ENCODE data around the gene AFDN.

The AFDN gene

GRCh38 chr6:167870321-167870720 is 43.6 kb downstream of the AFDN start:
- in situ Hi-C loops (cut with MboI; ENCODE audit: low sequenced_read_pairs) = no loop called here

- in situ Hi-C loops (cut with MboI; ENCODE audit: low sequenced_read_pairs) = no loop called here
These were observed 46.0 kb downstream of the AFDN start for GRCh38 chr6:167872538-167873210.

- in situ Hi-C loops (cut with MboI; ENCODE audit: low sequenced_read_pairs) = no loop called here
These were observed 51.5 kb downstream of the AFDN start for GRCh38 chr6:167877994-167878779.

DNA sequence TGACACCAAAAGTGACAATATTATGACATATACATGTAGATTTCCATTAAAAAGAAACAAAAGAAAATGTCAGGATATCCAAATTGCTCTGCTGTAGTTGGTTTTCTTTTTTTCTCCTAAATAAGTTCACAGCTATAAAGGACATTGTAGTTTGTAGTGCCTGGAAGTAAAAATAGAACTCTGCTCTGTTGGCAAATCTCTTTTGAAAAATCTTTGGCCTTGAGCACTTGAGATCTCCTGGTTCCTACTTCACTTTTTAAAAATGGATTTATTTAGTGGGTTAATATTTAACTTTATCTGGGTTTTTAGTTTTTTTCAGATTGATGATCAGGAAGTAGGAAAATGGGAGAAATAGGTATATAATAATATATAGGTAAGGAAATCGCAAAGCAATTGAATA is 52.9 kb downstream of the AFDN start:
- in situ Hi-C loops (cut with MboI; ENCODE audit: low sequenced_read_pairs) = no loop called here

DNA sequence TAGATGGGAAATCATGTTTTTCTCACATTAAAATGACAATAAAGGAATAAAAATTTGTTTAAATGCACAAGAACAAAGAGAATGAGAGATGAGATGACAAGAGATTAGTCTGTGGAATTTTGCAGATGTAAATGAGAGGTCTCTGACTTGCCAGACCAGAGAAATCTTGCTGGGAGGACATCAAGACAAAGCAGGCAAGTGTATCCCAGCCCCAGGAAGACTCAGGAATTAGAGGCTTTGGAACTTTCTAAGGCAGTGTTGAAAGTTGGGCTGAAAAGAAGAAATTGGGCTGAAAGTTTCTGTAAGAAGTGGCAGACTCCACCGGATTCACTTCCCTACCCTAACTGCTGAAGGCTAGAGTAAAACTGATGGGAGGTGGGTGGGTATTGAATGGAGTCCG is 54.6 kb downstream of the AFDN start:
- in situ Hi-C loops (cut with MboI; ENCODE audit: low sequenced_read_pairs) = no loop called here

- in situ Hi-C loops (cut with MboI; ENCODE audit: low sequenced_read_pairs) = no loop called here
These were observed 55.5 kb downstream of the AFDN start for GRCh38 chr6:167882244-167882643.

DNA sequence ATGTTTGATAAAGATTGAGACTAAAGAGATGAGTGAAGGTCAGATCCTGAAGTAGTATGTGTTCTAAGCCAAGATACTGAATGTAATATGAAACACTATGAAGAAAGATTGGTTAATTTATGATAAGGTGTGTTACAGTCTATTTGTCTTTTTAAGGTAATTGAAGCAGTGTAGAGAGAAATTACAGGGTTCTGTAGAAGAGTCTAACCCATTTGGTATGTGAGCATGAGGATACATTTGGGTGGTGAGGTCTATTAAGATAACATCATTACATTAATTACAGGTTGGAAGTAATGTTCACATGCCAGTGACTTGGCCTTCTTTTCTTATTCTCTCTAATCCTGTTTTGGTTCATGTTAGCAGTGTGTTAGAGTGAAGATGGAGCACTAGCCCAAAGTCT is 61.4 kb downstream of the AFDN start:
- in situ Hi-C loops (cut with MboI; ENCODE audit: low sequenced_read_pairs) = no loop called here

DNA sequence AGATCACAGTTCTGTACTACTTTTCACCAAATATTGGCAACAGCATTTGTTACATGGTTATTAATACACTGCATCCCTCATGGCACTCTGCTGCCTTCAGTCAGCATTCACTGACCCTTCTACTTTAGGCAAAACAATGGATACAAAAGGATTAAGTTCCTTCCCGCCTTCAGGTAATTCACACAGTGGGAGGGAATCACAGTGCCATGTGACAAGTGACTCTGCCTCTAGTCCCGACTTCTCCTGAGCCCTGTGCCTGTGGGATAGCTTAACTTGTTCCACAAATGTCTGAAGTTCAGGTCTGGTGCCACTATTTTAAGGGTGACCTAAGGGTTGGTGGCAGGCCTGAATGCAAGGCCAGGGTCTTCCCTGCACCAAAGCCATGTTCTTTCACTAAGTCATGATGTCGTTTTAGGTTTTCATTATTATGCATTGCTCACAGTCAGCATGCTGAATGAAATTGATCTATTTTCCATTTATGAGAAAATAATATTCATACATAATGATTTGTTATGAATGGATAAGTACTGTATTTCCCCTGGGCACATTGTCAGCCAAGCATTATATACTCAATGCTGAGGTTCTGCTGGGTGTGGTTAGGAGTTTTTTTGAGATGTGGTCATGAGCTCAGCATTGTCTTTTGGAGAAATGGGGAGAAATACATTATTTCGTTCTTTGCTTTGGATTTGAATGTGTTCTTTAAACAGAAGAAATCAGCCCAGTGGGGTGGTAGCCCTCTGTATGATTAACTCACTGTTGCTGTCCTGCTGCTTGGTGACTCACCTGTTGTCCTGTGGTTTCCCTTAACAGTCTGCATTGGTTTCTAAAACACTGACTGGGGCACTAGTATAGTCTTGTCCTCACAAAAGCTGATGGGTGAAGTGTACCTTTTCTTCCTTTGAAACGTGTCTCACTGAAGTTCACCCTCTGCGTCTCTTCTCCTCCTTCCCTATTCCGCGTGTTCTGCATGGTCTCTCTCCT is 66.4 kb downstream of the AFDN start:
- in situ Hi-C loops (cut with MboI; ENCODE audit: low sequenced_read_pairs) = no loop called here

DNA sequence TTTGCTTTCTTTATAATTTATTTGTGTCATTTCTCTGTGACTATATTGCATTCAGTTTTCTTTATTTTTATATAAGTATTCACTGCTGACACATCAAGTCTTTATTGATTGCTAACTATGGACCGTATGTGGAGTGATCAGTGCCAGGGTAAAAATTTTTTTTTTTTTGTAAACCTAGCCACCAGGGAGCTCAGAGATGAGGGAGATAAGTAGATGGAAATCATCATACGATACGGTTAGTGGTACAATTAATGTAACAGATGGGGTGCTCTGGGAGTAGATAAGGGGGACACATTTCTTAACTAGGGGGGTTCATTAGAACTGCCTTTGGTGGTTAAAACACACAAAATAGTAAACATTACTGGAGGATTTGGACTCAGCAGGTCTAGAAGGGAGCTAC is 68.3 kb downstream of the AFDN start:
- in situ Hi-C loops (cut with MboI; ENCODE audit: low sequenced_read_pairs) = no loop called here

- in situ Hi-C loops (cut with MboI; ENCODE audit: low sequenced_read_pairs) = no loop called here
These were observed 69.9 kb downstream of the AFDN start for GRCh38 chr6:167896648-167897047.

DNA sequence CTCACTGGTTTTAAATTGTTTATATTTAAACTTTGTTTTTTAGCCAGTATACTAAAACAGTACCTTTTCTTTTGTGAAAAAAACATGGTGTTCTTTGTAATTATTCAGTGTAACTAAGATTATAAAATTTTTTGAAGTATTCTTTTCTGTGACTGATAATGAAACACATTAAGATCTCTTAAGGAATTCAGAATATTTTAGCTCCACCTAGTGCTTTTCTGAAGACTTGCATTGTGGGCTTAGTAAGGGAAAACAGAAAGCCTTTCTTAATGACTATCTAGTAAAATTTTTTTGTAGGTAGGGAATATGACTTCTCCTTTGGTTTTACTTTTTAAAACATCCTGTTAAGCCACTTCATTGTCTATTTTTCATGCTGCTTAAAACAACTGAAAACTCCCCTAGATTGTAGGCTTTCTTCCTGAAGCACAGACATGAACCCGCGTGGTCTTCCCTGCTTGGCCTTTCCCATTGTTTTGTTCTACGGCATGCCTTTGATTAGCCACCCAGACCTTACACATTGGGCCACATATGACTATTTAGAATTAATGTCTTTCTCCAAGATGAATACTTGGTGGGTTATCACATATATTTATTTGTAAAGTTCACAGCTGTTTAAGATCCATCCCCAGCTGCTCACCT is 72.1 kb downstream of the AFDN start:
- in situ Hi-C loops (cut with MboI; ENCODE audit: low sequenced_read_pairs) = no loop called here

GRCh38 chr6:167904791-167905190 is 78.1 kb downstream of the AFDN start:
- in situ Hi-C loops (cut with MboI; ENCODE audit: low sequenced_read_pairs) = no loop called here

- in situ Hi-C loops (cut with MboI; ENCODE audit: low sequenced_read_pairs) = no loop called here
These were observed 80.2 kb downstream of the AFDN start for GRCh38 chr6:167906899-167907298.

GRCh38 chr6:167907837-167908681 is 81.3 kb downstream of the AFDN start:
- in situ Hi-C loops (cut with MboI; ENCODE audit: low sequenced_read_pairs) = no loop called here

DNA sequence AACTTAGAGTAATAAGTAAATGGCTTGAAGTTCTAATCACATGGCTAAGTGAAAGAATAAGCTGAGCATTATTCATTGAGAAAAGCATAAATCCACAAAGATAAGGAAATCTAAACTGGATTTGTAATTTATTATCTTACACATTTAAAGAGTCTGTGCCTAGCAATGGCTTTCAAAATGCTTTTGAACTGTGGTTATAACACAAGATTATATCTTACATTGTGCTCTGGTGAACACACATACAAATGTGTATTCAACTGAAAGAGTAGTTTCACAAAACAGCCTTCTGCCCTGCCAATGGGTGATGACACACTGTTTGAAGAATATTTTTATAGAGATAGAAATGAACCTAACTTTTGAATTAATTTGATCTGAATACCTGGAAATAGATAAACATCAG is 83.3 kb downstream of the AFDN start:
- in situ Hi-C loops (cut with MboI; ENCODE audit: low sequenced_read_pairs) = no loop called here

DNA sequence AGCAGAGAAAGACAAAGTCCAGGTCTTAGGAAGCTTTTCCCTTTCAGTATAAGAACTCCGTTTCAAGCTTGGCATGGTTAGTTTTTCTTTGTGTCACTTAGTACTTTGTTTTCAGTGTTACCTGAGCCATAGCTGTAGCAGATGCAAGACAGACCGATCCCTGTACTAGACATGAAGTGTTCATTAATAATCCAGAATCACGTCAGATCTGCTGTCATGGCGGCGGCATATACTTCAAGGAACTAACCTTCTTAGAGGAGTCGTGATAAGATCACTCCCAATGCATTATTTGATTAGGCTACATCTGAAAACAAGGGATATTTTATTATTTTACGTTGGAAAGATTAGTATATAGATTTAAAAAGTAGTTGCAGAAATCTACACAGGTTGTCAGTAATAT is 83.9 kb downstream of the AFDN start:
- in situ Hi-C loops (cut with MboI; ENCODE audit: low sequenced_read_pairs) = no loop called here

DNA sequence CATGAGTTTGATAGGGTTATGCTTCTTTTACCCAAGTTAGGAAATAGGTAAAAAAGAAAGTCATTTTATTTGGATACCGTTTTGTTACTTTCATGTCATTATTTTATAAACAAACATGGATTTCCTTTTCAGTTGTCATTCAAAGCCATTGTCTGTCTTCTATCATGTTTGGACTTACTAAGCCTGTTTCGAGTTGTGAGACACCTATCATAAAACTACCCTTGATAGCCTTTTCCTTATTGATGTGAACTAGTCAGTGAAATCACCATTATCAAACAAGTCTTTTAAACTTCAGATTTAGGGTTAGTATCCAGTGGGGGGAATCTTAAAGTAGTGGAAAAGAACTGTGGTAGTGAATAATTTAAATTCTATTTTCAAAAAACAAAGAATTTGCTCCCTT is 85.8 kb downstream of the AFDN start:
- in situ Hi-C loops (cut with MboI; ENCODE audit: low sequenced_read_pairs) = no loop called here

DNA sequence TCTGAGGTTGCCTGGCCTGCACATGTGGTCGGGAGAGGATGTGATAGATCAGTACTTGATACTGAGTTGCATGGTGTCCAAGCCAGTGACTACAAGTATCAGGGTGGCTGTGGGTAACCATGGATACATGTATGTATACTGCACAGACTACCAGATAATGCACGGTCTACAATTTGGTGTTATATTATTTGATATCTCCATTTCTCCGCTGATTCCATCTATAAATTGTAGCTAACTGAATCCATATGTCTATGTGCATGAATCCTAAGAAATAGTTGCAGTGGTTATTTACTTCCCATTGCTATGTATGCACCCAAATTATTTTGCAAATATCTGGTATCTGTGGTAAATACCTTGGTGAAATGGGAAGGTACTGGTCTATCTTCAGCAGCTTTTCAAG is 87.0 kb downstream of the AFDN start:
- in situ Hi-C loops (cut with MboI; ENCODE audit: low sequenced_read_pairs) = no loop called here

DNA sequence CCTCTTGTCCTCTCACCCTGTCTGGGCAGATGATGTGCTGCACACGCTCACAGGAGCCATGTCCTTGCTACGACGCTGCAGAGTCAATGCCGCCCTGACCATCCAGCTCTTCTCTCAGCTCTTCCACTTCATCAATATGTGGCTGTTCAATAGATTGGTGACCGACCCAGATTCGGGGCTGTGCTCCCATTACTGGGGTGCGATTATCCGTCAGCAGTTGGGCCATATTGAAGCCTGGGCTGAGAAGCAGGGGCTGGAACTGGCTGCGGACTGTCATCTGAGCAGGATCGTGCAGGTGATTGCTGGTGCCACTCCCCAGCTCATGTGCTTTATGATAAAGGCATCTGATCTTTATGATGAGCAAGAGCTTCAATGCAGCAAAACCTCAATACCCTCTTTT is 88.4 kb downstream of the AFDN start:
- in situ Hi-C loops (cut with MboI; ENCODE audit: low sequenced_read_pairs) = no loop called here

DNA sequence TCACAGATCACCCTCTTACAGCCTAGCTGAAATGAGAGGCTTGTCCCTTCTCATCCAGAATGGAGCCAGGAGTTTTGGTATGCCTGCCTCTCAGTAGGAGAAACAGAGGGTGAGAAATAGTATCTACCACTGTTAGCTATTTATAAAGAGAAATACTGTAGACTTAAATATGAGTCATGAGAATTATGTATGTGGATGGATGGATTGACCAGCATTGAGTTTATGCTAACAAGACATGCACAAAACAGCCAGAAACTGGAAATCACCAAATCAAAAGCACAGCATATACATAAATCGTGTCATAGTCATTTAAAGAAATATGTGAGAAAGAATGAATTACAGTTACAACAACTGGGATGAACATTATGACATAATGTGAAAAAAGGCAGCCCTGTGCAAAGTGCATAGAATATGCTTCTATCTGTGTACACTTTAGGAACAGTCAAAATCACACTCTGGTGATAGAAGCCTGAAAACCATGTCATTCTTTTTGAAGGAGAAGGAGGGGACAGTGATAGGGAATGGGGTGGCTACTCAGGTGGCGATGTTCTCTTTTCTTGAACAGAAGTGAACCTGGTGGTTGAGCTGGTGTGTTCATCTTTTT is 90.9 kb downstream of the AFDN start:
- in situ Hi-C loops (cut with MboI; ENCODE audit: low sequenced_read_pairs) = no loop called here
